ENCODE data around the gene EXOC6B.
"Not testable (repeated sequence)": the region's sequence is repeated elsewhere in the genome, so short reads cannot be mapped to it uniquely, and the experiment has no call there.

Gene EXOC6B

DNA sequence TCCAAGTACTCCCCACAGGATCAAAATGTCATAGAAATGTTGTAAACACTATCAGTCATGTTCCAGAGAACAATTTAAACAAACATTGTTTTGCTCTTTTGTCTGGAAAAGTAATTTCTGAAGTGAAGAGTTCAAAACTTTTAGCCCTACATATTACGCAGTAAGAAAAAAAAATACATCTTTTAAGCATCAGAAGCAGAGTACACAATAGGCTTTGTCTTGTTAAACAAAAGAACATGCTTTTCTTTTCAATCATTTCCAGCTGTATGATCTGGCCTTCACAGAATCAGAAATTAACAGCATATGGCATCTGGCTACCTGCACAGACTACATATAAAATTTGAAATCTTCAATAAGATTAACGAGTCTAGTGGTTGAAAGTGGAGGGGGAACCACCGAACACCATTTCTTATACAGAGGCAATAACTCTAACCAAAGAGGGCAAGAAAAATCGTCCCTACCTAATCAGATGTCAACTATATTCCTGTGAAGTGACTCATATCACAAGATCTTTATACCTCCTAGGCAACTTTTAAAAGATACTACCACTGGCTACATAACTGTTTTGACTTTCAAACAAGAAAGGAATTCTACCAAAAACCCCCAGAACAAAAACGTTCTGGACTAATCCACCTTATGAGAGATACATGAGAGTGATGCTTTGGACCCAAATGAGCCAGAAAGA is 149.3 kb downstream of the EXOC6B start:
- DNase-seq, result no peak

GRCh38 chr2:72674982-72675915 is 150.6 kb downstream of the EXOC6B start:
- no peak for DNase-seq

DNA sequence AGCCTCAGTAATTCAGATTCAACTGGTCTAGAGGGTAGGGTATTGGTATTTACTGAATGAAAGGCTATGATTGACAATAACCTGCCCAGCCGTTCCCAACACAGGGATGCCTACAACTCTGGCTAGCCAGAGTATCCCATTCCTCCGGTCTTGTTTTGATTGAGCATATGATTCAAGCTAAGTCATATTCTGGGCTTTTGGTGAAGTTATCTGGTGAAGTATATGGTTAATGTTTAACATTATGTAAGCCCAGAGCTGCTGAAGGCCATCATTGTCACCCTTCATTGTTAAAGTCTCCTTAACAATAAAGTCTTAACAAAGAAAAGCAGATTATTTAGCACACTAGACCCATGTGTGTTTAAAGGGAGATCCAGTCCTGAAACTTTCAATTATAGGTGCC is 152.6 kb downstream of the EXOC6B start:
- DNase-seq, result no peak

GRCh38 chr2:72669121-72669520 is 156.7 kb downstream of the EXOC6B start:
- DNase-seq, result no peak

DNA sequence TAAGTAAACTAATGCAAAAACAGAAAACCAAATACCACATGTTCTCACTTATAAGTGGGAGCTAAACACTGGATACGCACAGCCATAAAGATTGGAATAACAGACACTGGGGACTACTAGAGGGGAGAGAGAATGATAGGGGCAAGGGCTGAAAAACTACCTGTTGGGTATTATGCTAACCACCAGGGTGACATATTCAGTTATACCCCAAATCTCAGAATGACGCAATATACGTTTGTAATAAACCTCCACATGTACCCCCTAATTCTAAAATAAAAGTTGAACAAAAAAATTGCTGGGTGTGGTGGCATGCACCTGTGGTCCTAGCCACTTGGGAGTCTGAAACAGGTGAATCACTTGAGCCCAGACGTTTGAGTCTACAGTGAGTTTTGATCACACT is 157.2 kb downstream of the EXOC6B start:
- DNase-seq, result no peak

GRCh38 chr2:72665448-72665847 is 160.4 kb downstream of the EXOC6B start:
- no peak for DNase-seq

DNA sequence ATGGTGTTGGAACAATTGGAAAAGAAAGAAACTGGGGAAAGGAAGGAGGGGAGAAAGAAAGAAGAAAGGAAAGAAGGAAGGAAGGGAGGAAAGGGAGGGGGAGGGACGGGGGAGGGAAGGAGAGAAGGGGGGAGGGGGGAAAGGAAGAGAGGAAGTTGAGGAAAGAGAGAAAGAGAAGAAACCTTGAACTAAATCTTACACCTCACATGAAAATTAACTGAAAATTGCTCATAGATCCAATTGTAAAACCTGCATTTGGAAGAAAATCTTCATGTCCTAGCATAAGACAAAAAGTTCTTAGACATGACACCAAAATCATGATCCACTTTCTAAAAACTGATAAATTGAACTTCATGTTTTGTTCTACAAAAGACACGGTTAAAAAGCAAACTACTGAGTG is 163.8 kb downstream of the EXOC6B start:
- no peak for DNase-seq

GRCh38 chr2:72649810-72650209 is 176.0 kb downstream of the EXOC6B start:
- no peak for DNase-seq

GRCh38 chr2:72641221-72641620 is 184.6 kb downstream of the EXOC6B start:
- not testable (repeated sequence) for DNase-seq

- DNase-seq, result no peak
Measured at GRCh38 chr2:72638600-72639211, 187.1 kb downstream of the EXOC6B start.

- DNase-seq, result no peak
Measured at GRCh38 chr2:72636210-72636609, 189.6 kb downstream of the EXOC6B start.

DNA sequence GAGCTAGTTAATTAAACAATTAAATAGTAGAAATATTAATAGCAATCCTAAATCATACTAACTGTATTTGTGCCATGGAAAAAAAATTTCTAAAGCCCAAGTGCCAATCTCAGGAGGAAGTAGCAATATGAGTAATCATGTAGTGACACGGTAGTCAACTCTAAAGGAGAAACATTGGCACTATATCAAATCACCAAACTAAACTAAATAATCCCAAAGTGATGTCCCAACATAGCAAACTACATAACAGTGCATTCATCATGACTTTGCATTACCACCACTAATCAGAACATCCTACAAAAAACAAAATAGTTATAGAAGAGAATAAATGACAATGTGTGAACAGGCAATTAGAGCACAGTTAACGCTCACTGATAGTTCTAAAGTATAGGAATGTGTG is 195.1 kb downstream of the EXOC6B start:
- DNase-seq, result no peak

DNA sequence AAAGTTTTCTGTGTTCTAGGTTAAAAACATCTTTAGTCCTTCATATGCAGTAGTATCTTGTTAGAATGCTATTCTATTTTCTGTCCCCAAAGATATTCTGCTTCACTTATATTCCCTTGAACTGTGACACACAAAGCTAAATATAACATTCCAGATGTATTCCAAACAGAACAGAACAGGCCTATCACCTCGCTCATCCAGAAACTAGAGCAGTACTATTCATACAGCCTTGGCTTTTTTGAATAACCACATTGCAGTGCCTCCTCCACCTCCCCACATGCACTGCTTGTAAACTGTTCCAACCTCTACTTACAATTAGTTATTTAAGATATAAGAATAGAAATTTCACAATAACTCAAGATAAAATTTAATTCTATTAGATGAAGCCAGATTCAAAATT is 196.8 kb downstream of the EXOC6B start:
- no peak for DNase-seq

- DNase-seq, result no peak
Measured at GRCh38 chr2:72627083-72627482, 198.8 kb downstream of the EXOC6B start.

GRCh38 chr2:72625366-72625765 is 200.5 kb downstream of the EXOC6B start:
- no peak for DNase-seq

- DNase-seq, result no peak
Measured at GRCh38 chr2:72623481-72623880, 202.4 kb downstream of the EXOC6B start.

GRCh38 chr2:72619626-72620025 is 206.2 kb downstream of the EXOC6B start:
- no peak for DNase-seq

- DNase-seq, result no peak
Measured at GRCh38 chr2:72613931-72614330, 211.9 kb downstream of the EXOC6B start.

GRCh38 chr2:72612614-72613160 is 213.1 kb downstream of the EXOC6B start:
- no peak for DNase-seq

DNA sequence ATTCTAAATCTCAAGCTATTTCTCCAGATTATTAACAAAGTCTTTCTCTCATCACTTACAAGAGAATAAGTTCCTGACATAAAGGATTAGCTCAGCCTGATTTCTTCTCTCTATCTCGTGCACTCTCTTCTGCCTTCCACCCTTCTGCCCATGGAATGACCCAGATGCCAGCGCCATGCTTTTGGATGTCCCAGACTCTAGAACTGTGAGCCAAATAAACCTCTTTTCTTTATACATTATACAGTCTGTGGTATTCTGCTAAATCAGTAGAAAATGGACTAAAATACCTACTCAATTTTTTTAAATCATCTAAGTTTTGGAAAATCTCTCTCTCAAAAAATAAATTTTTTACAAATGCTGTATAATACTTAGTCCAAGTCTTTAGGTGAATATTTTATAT is 218.6 kb downstream of the EXOC6B start:
- no peak for DNase-seq

GRCh38 chr2:72605836-72606442 is 219.9 kb downstream of the EXOC6B start:
- no peak for DNase-seq

GRCh38 chr2:72604468-72604867 is 221.4 kb downstream of the EXOC6B start:
- no peak for DNase-seq

- no peak for DNase-seq
Measured at GRCh38 chr2:72603481-72603880, 222.4 kb downstream of the EXOC6B start.
